ENCODE data around the gene SLAIN2.

DNA sequence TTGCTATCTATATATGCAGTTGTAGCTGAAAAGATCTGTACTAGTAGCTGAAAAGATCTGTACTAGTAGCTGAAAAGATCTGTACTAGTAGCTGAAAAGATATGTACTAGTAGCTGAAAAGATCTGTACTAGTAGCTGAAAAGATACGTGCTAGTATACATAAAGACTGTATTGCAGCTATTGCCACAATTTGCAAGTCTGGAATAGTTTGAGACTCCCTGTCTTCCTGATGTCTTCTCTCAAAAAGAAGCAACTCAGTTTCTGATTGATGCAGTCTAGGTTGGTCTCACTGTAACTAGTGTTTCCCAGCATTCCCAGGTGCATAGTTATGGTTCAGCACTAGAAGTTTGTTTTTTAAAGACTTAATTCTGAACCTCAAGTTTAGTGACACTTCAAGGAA, 15.0 kb downstream of the SLAIN2 start:
- TF ChIP-seq, protein P1, sequence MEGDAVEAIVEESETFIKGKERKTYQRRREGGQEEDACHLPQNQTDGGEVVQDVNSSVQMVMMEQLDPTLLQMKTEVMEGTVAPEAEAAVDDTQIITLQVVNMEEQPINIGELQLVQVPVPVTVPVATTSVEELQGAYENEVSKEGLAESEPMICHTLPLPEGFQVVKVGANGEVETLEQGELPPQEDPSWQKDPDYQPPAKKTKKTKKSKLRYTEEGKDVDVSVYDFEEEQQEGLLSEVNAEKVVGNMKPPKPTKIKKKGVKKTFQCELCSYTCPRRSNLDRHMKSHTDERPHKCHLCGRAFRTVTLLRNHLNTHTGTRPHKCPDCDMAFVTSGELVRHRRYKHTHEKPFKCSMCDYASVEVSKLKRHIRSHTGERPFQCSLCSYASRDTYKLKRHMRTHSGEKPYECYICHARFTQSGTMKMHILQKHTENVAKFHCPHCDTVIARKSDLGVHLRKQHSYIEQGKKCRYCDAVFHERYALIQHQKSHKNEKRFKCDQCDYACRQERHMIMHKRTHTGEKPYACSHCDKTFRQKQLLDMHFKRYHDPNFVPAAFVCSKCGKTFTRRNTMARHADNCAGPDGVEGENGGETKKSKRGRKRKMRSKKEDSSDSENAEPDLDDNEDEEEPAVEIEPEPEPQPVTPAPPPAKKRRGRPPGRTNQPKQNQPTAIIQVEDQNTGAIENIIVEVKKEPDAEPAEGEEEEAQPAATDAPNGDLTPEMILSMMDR (IDR thresholded peaks at IDR 0.05) = no peak
- TF ChIP-seq EP300 (IDR thresholded peaks at IDR 0.05) = no peak
